ENCODE data around the gene AATK. TPM values are rescaled to one million over a fixed set of nuclear protein-coding genes. Genes with fewer than 3 reads are reported as not detected.
A peak's percentile ranks its signal among the peaks of the same experiment; 100 is the strongest.

The AATK gene
- total and polyA plus RNA-seq, 2 of the 13 experiments (the other 11 are each of a cell fraction or from before 2014, with no cell fraction given), result 2.9 to 8.4 TPM

GRCh38 chr17:81164371-81165245 lies 1.4 kb downstream of the AATK start (continued):
- TF ChIP-seq FOXJ3 (CRISPR knock-in tag; IDR thresholded peaks at IDR 0.05; ENCODE audit: borderline replicate concordance) (0 out of 2 replicates have a peak, but pooled peaks have one; percentile 4), KAT8 (CRISPR knock-in tag; IDR thresholded peaks at IDR 0.05) (no peak; the same call in 1 of the 2 replicates), ZNF546 (CRISPR knock-in tag; conservative IDR thresholded peaks at IDR 0.05) (no peak), HBP1 (CRISPR knock-in tag; IDR thresholded peaks at IDR 0.05; ENCODE audit: low read depth) (no peak), NR0B2 (CRISPR knock-in tag; IDR thresholded peaks at IDR 0.05) (no peak), ZNF558 (CRISPR knock-in tag; IDR thresholded peaks at IDR 0.05; ENCODE audit: borderline replicate concordance) (no peak), MXD3 (CRISPR knock-in tag; IDR thresholded peaks at IDR 0.05) (no peak; the same call in 1 of the 2 replicates), CCAR2 (optimal IDR thresholded peaks at IDR 0.05; ENCODE audit: low read depth, low read length) (no peak), ZMYM2 (CRISPR knock-in tag; IDR thresholded peaks at IDR 0.05) (peak; percentile 42; the same call in 1 of the 2 replicates), ATF6 (CRISPR knock-in tag; conservative IDR thresholded peaks at IDR 0.05) (no peak), MAF1 (CRISPR knock-in tag; IDR thresholded peaks at IDR 0.05; ENCODE audit: borderline replicate concordance) (no peak), GLI4 (CRISPR knock-in tag; IDR thresholded peaks at IDR 0.05; ENCODE audit: borderline replicate concordance) (no peak), ZC3H13 (CRISPR knock-in tag; IDR thresholded peaks at IDR 0.05) (no peak)
- TF ChIP-seq, protein P1, sequence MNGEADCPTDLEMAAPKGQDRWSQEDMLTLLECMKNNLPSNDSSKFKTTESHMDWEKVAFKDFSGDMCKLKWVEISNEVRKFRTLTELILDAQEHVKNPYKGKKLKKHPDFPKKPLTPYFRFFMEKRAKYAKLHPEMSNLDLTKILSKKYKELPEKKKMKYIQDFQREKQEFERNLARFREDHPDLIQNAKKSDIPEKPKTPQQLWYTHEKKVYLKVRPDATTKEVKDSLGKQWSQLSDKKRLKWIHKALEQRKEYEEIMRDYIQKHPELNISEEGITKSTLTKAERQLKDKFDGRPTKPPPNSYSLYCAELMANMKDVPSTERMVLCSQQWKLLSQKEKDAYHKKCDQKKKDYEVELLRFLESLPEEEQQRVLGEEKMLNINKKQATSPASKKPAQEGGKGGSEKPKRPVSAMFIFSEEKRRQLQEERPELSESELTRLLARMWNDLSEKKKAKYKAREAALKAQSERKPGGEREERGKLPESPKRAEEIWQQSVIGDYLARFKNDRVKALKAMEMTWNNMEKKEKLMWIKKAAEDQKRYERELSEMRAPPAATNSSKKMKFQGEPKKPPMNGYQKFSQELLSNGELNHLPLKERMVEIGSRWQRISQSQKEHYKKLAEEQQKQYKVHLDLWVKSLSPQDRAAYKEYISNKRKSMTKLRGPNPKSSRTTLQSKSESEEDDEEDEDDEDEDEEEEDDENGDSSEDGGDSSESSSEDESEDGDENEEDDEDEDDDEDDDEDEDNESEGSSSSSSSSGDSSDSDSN (CRISPR knock-in tag; IDR thresholded peaks at IDR 0.05), result no peak
- TF ChIP-seq, protein P2, sequence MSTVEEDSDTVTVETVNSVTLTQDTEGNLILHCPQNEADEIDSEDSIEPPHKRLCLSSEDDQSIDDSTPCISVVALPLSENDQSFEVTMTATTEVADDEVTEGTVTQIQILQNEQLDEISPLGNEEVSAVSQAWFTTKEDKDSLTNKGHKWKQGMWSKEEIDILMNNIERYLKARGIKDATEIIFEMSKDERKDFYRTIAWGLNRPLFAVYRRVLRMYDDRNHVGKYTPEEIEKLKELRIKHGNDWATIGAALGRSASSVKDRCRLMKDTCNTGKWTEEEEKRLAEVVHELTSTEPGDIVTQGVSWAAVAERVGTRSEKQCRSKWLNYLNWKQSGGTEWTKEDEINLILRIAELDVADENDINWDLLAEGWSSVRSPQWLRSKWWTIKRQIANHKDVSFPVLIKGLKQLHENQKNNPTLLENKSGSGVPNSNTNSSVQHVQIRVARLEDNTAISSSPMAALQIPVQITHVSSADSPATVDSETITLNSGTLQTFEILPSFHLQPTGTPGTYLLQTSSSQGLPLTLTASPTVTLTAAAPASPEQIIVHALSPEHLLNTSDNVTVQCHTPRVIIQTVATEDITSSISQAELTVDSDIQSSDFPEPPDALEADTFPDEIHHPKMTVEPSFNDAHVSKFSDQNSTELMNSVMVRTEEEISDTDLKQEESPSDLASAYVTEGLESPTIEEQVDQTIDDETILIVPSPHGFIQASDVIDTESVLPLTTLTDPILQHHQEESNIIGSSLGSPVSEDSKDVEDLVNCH (CRISPR knock-in tag; IDR thresholded peaks at IDR 0.05), result no peak
- TF ChIP-seq, protein P3, sequence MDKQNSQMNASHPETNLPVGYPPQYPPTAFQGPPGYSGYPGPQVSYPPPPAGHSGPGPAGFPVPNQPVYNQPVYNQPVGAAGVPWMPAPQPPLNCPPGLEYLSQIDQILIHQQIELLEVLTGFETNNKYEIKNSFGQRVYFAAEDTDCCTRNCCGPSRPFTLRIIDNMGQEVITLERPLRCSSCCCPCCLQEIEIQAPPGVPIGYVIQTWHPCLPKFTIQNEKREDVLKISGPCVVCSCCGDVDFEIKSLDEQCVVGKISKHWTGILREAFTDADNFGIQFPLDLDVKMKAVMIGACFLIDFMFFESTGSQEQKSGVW (CRISPR knock-in tag; IDR thresholded peaks at IDR 0.05; ENCODE audit: borderline replicate concordance), result no peak

All from HepG2 (cell line).